PFSK-1 (cell line): Measurements from ENCODE around the gene CALU. TPM values are rescaled to one million over a fixed set of nuclear protein-coding genes. Genes with fewer than 3 reads are reported as not detected.
A peak's percentile ranks its signal among the peaks of the same experiment; 100 is the strongest.

Experiments
- FOXP2 ChIP-seq: optimal IDR thresholded peaks from 2 replicates; pipeline ENCODE3; 2011; ENCODE audit warnings: borderline replicate concordance, control low read depth, inconsistent platforms; ENCODE audit not compliant: insufficient read depth; ENCODE audit errors: extremely low read length, extremely low read depth
- POLR2AphosphoS5 ChIP-seq: IDR thresholded peaks from 2 replicates; pipeline ENCODE4 v1.6.1; 2012; ENCODE audit warnings: low read depth, mild to moderate bottlenecking, control low read depth, low read length, moderate library complexity
- SIN3A ChIP-seq: IDR thresholded peaks from 2 replicates; pipeline ENCODE4 v1.6.1; 2012; ENCODE audit warnings: mild to moderate bottlenecking, low read length, moderate library complexity, borderline replicate concordance; ENCODE audit not compliant: insufficient read depth
- TAF1 ChIP-seq: IDR thresholded peaks from 2 replicates; pipeline ENCODE4 v1.6.1; 2012; ENCODE audit warnings: low read length, control low read depth, borderline replicate concordance; ENCODE audit not compliant: insufficient read depth
- polyA plus RNA-seq: library from polyadenylated mRNA; unstranded; fragments of >200 nt; gene quantifications from one replicate; pipeline ENCODE4 v1.2.1, GENCODE V29; 2012; ENCODE audit warnings: low read depth, missing spikeins; ENCODE audit not compliant: insufficient read length
- TF ChIP-seq, protein P1 (sequence below), 2 experiments: IDR thresholded peaks; 2 replicates each; pipeline versions ENCODE4 v1.6.1 to v1.8.0; 2011 to 2012; ENCODE audit warnings: low read depth in 2 of 2, low read length in 2 of 2, control low read depth in 1 of 2, inconsistent platforms in 1 of 2, mild to moderate bottlenecking in 1 of 2, moderate library complexity in 1 of 2; ENCODE audit not compliant: insufficient read depth in 1 of 2

The CALU gene
- 135 TPM for polyA plus RNA-seq

- TF ChIP-seq SIN3A (no peak; the same call in 1 of the 2 replicates), TAF1 (0 out of 2 replicates have a peak, but pooled peaks have one; percentile 17), FOXP2 (peak; percentile 81), POLR2AphosphoS5 (peak; percentile 94)
- TF ChIP-seq, protein P1, sequence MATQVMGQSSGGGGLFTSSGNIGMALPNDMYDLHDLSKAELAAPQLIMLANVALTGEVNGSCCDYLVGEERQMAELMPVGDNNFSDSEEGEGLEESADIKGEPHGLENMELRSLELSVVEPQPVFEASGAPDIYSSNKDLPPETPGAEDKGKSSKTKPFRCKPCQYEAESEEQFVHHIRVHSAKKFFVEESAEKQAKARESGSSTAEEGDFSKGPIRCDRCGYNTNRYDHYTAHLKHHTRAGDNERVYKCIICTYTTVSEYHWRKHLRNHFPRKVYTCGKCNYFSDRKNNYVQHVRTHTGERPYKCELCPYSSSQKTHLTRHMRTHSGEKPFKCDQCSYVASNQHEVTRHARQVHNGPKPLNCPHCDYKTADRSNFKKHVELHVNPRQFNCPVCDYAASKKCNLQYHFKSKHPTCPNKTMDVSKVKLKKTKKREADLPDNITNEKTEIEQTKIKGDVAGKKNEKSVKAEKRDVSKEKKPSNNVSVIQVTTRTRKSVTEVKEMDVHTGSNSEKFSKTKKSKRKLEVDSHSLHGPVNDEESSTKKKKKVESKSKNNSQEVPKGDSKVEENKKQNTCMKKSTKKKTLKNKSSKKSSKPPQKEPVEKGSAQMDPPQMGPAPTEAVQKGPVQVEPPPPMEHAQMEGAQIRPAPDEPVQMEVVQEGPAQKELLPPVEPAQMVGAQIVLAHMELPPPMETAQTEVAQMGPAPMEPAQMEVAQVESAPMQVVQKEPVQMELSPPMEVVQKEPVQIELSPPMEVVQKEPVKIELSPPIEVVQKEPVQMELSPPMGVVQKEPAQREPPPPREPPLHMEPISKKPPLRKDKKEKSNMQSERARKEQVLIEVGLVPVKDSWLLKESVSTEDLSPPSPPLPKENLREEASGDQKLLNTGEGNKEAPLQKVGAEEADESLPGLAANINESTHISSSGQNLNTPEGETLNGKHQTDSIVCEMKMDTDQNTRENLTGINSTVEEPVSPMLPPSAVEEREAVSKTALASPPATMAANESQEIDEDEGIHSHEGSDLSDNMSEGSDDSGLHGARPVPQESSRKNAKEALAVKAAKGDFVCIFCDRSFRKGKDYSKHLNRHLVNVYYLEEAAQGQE (IDR thresholded peaks at IDR 0.05; ENCODE audit: insufficient read depth in 1 of 2, low read depth in 2 of 2, low read length in 2 of 2) = no peak
These were observed at the start of gene CALU for GRCh38 chr7:128739048-128739962. TSS of gene CALU (plus strand) at chr7:128739359. CDS start at chr7:128748584, 9,225 bp downstream.

GRCh38 chr7:128691227-128691626 lies 47.9 kb upstream of the CALU start:
- no peak for TF ChIP-seq SIN3A
- TF ChIP-seq TAF1 = no peak
- TF ChIP-seq POLR2AphosphoS5 = no peak
- TF ChIP-seq, protein P1 (IDR thresholded peaks at IDR 0.05; ENCODE audit: insufficient read depth in 1 of 2, low read depth in 2 of 2, low read length in 2 of 2) = no peak

DNA sequence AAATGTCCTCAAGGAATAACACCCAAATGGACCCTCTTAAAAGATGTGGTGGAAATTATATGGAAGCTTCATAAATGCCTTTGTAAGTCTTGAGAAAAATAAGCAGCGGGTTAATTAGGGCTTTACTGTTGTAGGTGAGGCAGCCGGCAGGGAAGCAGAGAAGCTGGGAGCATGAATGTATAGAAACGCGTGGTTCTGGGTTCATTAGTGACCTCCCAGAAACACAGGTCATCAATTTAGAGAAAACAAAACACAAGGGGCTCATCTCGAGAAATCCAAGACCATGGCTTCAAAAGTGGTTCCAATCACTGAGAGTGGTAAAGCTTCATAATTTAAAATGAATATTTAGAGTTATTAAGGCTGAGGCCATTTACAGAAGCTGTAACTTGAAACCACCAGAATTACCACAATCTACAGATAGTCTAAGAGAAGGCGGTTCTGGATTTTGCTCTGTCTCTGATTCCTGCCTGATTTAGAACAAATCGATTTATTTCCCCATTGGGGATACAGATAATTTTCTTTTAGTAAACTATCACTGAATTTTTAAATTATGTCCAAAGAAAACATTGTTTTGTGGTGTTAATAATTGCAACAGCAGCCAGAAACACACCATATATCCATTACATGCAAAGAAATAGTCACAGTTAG lies 46.4 kb upstream of the CALU start:
- TF ChIP-seq SIN3A = no peak
- TF ChIP-seq FOXP2 = no peak
- TF ChIP-seq, protein P1 (IDR thresholded peaks at IDR 0.05; ENCODE audit: insufficient read depth in 1 of 2, low read depth in 2 of 2, low read length in 2 of 2) = no peak
- TF ChIP-seq TAF1 = no peak
- no peak for TF ChIP-seq POLR2AphosphoS5

DNA sequence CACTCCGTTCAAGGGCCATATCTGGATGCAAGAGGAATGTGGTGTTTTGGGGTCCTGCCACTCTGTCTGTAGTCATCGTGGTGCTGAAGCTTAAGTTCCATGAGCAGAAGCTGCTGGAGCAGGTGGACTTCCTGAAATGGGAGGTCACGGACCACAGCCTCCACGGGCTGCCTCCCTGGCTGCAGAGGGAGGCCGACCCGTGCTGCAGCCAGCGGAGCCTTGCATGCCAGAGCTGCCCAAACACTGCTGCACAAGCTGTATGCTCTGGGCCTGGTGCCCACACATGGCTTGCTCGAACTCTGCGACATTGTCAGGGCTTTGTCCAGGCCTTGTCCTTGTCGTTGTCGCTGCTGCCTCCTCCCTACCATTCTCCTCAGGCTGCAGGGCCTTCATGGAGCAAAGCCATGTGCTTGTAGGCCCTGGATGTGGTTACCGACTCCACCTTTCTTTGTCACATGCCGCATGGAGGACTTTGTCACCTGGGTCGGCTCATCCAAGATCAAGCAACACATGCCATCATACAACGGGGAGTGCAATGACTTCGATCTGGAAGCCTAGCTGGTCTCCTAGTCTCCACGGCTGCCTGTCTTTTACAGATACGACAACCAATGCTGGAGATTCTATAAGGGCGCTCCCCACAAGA lies 45.7 kb upstream of the CALU start:
- TF ChIP-seq TAF1 (no peak), POLR2AphosphoS5 (no peak), SIN3A (no peak), FOXP2 (no peak)
- TF ChIP-seq, protein P1 (IDR thresholded peaks at IDR 0.05; ENCODE audit: insufficient read depth in 1 of 2, low read depth in 2 of 2, low read length in 2 of 2) = no peak
